Endothelial cell of umbilical vein (primary cell): Measurements from ENCODE around the gene AIF1.

Experiments used
- CTCF ChIP-seq, 2 donors: IDR thresholded peaks; 1 replicate in 1 of 2; 2 replicates in 1 of 2; pipeline ENCODE4 v1.5.1; 2011; ENCODE audit warnings: low read length in 2 of 2, mild to moderate bottlenecking in 2 of 2, moderate library complexity in 2 of 2, control low read depth in 1 of 2, inconsistent platforms in 1 of 2, low read depth in 1 of 2; ENCODE audit not compliant: insufficient read depth in 1 of 2; ENCODE audit errors: extremely low read depth in 1 of 2
- EZH2 ChIP-seq: IDR thresholded peaks from 2 replicates; pipeline ENCODE4 v1.6.1; 2012; ENCODE audit warnings: borderline replicate concordance, low read depth, mild to moderate bottlenecking, moderate library complexity, low read length, inconsistent platforms; ENCODE audit not compliant: severe bottlenecking
- MAX ChIP-seq: IDR thresholded peaks from 2 replicates; pipeline ENCODE4 v1.6.1; 2011; ENCODE audit not compliant: insufficient read depth, insufficient read length
- POLR2A ChIP-seq: IDR thresholded peaks from 2 replicates; pipeline ENCODE4 v1.6.1; 2012; ENCODE audit warnings: low read depth, mild to moderate bottlenecking, control low read depth, low read length
- POLR2AphosphoS5 ChIP-seq: IDR thresholded peaks from 2 replicates; pipeline ENCODE4 v1.6.1; 2012; ENCODE audit warnings: low read depth, mild to moderate bottlenecking, control low read depth, low read length, moderate library complexity; ENCODE audit not compliant: insufficient read depth

DNA sequence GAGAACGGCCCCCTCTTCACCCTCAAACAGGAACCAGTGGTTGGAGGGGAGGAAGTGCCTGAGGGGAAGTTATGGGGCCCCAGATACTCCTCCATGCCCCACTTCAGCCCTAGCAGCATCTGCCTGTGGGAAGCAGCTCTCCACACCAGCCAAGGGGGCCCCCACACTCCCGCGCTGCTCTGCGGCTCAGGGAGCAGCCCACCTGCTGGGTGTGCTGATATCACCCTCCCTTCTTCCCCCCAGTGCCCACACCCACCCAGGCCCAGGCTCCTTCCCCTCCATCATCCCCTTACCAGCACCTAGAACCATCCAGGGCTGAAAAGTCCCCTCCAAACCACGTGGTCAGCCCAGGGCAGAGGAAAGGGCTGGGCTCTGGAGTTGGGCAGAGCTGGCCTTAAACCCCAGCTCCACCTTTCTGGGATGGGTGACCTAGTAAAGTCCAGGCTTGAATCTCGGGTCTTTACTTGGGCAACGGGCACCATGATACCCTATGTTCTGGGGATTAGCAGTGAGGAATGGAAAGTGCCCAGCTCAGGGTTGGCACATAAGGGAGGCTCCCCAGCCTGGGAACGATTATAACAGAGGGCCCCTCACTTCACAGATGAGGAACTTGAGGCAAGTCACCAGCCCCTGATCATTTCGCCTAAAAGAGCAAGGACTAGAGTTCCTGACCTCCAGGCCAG is 28.3 kb upstream of the AIF1 start:
- TF ChIP-seq CTCF (IDR thresholded peaks at IDR 0.05; ENCODE audit: extremely low read depth in 1 of 2, insufficient read depth in 1 of 2, low read depth in 1 of 2, low read length in 2 of 2) (no peak), MAX (no peak), POLR2A (no peak), POLR2AphosphoS5 (no peak), EZH2 (no peak)
